ENCODE results near the gene TDO2.

DNA sequence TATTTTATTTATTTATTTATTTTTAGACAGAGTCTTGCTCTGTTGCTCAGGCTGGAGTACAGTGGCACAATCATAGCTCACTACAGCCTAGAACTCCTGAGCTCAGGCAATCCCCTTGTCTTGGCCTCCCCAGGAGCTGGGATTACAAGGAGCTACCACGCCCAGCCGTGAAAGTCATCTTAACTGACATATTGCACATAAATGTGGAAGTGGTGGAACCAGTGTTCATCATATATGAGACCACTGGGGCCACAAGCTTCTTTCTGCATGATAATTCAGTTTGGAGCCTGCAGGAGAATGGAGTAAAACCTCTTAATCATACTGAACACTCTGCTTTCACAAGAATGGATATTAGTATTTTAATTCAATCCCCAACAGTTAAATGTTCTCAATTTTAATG, 62.7 kb downstream of the TDO2 start:
- TF ChIP-seq, protein P1, sequence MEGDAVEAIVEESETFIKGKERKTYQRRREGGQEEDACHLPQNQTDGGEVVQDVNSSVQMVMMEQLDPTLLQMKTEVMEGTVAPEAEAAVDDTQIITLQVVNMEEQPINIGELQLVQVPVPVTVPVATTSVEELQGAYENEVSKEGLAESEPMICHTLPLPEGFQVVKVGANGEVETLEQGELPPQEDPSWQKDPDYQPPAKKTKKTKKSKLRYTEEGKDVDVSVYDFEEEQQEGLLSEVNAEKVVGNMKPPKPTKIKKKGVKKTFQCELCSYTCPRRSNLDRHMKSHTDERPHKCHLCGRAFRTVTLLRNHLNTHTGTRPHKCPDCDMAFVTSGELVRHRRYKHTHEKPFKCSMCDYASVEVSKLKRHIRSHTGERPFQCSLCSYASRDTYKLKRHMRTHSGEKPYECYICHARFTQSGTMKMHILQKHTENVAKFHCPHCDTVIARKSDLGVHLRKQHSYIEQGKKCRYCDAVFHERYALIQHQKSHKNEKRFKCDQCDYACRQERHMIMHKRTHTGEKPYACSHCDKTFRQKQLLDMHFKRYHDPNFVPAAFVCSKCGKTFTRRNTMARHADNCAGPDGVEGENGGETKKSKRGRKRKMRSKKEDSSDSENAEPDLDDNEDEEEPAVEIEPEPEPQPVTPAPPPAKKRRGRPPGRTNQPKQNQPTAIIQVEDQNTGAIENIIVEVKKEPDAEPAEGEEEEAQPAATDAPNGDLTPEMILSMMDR (conservative IDR thresholded peaks at IDR 0.05): no peak
- no peak for TF ChIP-seq ZFX (IDR thresholded peaks at IDR 0.05)
